ENCODE data around the gene CLDN34.

The CLDN34 gene

GRCh38 chrX:10015723-10016518 lies 48.8 kb downstream of the CLDN34 start:
- ChIA-PET POLR2A (no interaction called here), CTCF (no interaction called here)
- no peak for DNase-seq (ENCODE audit: extremely low spot score)
- TF ChIP-seq CTBP1 (IDR thresholded peaks at IDR 0.05; ENCODE audit: borderline replicate concordance) (no peak), ELF4 (IDR thresholded peaks at IDR 0.05) (no peak), SP1 (IDR thresholded peaks at IDR 0.05) (no peak), PKNOX1 (IDR thresholded peaks at IDR 0.05) (no peak), FOXM1 (IDR thresholded peaks at IDR 0.05; ENCODE audit: borderline replicate concordance) (no peak), FOXK2 (IDR thresholded peaks at IDR 0.05) (no peak), ZNF384 (IDR thresholded peaks at IDR 0.05) (no peak), LEF1 (IDR thresholded peaks at IDR 0.05; ENCODE audit: borderline replicate concordance) (no peak), ARNT (IDR thresholded peaks at IDR 0.05) (no peak), BHLHE40 (IDR thresholded peaks at IDR 0.05; ENCODE audit: borderline replicate concordance) (no peak), NFRKB (IDR thresholded peaks at IDR 0.05) (no peak), TARDBP (IDR thresholded peaks at IDR 0.05) (no peak), SUZ12 (IDR thresholded peaks at IDR 0.05) (no peak), FOXA1 (IDR thresholded peaks at IDR 0.05) (no peak), HDGF (IDR thresholded peaks at IDR 0.05; ENCODE audit: borderline replicate concordance) (no peak), L3MBTL2 (conservative IDR thresholded peaks at IDR 0.05) (no peak)

GRCh38 chrX:10016519-10017132 lies 49.5 kb downstream of the CLDN34 start:
- no peak for DNase-seq (ENCODE audit: extremely low spot score)
- no peak for TF ChIP-seq PKNOX1 (IDR thresholded peaks at IDR 0.05)
- no peak for TF ChIP-seq ARNT (IDR thresholded peaks at IDR 0.05)
- TF ChIP-seq TARDBP (IDR thresholded peaks at IDR 0.05), result no peak
- no peak for TF ChIP-seq FOXM1 (IDR thresholded peaks at IDR 0.05; ENCODE audit: borderline replicate concordance)
- TF ChIP-seq SP1 (IDR thresholded peaks at IDR 0.05), result no peak
- TF ChIP-seq L3MBTL2 (conservative IDR thresholded peaks at IDR 0.05), result no peak
- no peak for TF ChIP-seq LEF1 (IDR thresholded peaks at IDR 0.05; ENCODE audit: borderline replicate concordance)
- TF ChIP-seq NFRKB (IDR thresholded peaks at IDR 0.05), result no peak
- no peak for TF ChIP-seq ELF4 (IDR thresholded peaks at IDR 0.05)
- TF ChIP-seq BHLHE40 (IDR thresholded peaks at IDR 0.05; ENCODE audit: borderline replicate concordance), result no peak
- no peak for TF ChIP-seq FOXK2 (IDR thresholded peaks at IDR 0.05)
- no peak for TF ChIP-seq CTBP1 (IDR thresholded peaks at IDR 0.05; ENCODE audit: borderline replicate concordance)
- no peak for TF ChIP-seq FOXA1 (IDR thresholded peaks at IDR 0.05)
- TF ChIP-seq HDGF (IDR thresholded peaks at IDR 0.05; ENCODE audit: borderline replicate concordance), result no peak
- no peak for TF ChIP-seq SUZ12 (IDR thresholded peaks at IDR 0.05)
- TF ChIP-seq ZNF384 (IDR thresholded peaks at IDR 0.05), result no peak
- POLR2A ChIA-PET, result no interaction called here
- CTCF ChIA-PET, result no interaction called here

- ChIA-PET POLR2A (no interaction called here), CTCF (interaction anchor here (0.5 to 0.7 kb wide), 2 partner anchors 30 to 535 kb away, joined by 3 to 9 read pairs; no protein-coding TSS in a partner anchor)
- TF ChIP-seq FOXA1 (IDR thresholded peaks at IDR 0.05) (no peak), BHLHE40 (IDR thresholded peaks at IDR 0.05; ENCODE audit: borderline replicate concordance) (no peak), PKNOX1 (IDR thresholded peaks at IDR 0.05) (no peak), CTBP1 (IDR thresholded peaks at IDR 0.05; ENCODE audit: borderline replicate concordance) (no peak), HDGF (IDR thresholded peaks at IDR 0.05; ENCODE audit: borderline replicate concordance) (no peak), TARDBP (IDR thresholded peaks at IDR 0.05) (no peak), ELF4 (IDR thresholded peaks at IDR 0.05) (no peak), LEF1 (IDR thresholded peaks at IDR 0.05; ENCODE audit: borderline replicate concordance) (no peak), ARNT (IDR thresholded peaks at IDR 0.05) (no peak), FOXM1 (IDR thresholded peaks at IDR 0.05; ENCODE audit: borderline replicate concordance) (no peak), ZNF384 (IDR thresholded peaks at IDR 0.05) (no peak), NFRKB (IDR thresholded peaks at IDR 0.05) (no peak), SP1 (IDR thresholded peaks at IDR 0.05) (no peak)
- DNase-seq (ENCODE audit: extremely low spot score), result no peak
These were observed 50.7 kb downstream of the CLDN34 start for GRCh38 chrX:10017872-10018271.
